Testis (tissue), 2 donors: Measurements from ENCODE around the gene NUDT2.

Experiments
- POLR2A ChIP-seq: fragments of 450-650 bp; IDR thresholded peaks from one replicate; pipeline ENCODE4 v1.6.1; 2017; ENCODE audit warnings: antibody characterized with exemption, mild to moderate bottlenecking, moderate library complexity
- TF ChIP-seq, protein P1 (sequence below), 3 experiments: fragments of 450-650 bp in 2 of 3; fragments of 200-600 bp in 1 of 3; sonication (generic) in 1 of 3; IDR thresholded peaks; one replicate each; pipeline ENCODE4 v1.5.1; 2016 to 2019; ENCODE audit warnings: antibody characterized with exemption in 3 of 3, mild to moderate bottlenecking in 2 of 3, moderate library complexity in 1 of 3

DNA sequence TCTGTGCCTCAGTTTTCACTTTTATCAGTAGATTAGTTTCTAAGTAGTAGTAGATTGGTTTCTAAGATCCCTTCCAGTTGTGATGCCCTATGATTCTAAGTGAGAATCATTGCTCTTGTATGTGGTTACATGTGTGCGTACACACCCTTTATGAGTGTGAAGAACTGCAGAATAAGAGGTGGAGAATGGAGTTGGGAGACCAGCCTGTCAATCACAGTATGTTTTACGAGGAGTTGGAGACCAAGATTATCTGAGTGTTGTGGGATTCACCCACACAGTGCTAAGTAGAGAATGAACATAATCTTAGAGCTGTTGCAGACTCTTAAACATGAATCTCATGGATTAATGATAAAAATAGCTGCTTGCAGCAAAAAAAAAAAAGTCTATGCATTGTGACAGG, 37.9 kb upstream of the NUDT2 start:
- no peak for TF ChIP-seq POLR2A
- TF ChIP-seq, protein P1, sequence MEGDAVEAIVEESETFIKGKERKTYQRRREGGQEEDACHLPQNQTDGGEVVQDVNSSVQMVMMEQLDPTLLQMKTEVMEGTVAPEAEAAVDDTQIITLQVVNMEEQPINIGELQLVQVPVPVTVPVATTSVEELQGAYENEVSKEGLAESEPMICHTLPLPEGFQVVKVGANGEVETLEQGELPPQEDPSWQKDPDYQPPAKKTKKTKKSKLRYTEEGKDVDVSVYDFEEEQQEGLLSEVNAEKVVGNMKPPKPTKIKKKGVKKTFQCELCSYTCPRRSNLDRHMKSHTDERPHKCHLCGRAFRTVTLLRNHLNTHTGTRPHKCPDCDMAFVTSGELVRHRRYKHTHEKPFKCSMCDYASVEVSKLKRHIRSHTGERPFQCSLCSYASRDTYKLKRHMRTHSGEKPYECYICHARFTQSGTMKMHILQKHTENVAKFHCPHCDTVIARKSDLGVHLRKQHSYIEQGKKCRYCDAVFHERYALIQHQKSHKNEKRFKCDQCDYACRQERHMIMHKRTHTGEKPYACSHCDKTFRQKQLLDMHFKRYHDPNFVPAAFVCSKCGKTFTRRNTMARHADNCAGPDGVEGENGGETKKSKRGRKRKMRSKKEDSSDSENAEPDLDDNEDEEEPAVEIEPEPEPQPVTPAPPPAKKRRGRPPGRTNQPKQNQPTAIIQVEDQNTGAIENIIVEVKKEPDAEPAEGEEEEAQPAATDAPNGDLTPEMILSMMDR (IDR thresholded peaks at IDR 0.05): no peak
